Measurements from ENCODE around the gene MAZ. TPM values are rescaled to one million over a fixed set of nuclear protein-coding genes. Genes with fewer than 3 reads are reported as not detected.

MAZ gene
- total and polyA plus RNA-seq, 2 of the 13 experiments (the other 11 are each of a cell fraction or from before 2014, with no cell fraction given), result 203 to 277 TPM

GRCh38 chr16:29807426-29808218 is 1.3 kb downstream of the MAZ start (continued):
- TF ChIP-seq PAWR (CRISPR knock-in tag; IDR thresholded peaks at IDR 0.05; ENCODE audit: borderline replicate concordance) (peak; percentile 89; the same call in 1 of the 2 replicates), NCOA1 (CRISPR knock-in tag; IDR thresholded peaks at IDR 0.05) (0 out of 2 replicates have a peak, but pooled peaks have one; percentile 72), ZNF317 (CRISPR knock-in tag; IDR thresholded peaks at IDR 0.05) (peak; percentile 88), HNRNPUL1 (IDR thresholded peaks at IDR 0.05; ENCODE audit: low read depth, low read length) (no peak), CAMTA2 (CRISPR knock-in tag; IDR thresholded peaks at IDR 0.05; ENCODE audit: borderline replicate concordance) (peak; percentile 99), EED (CRISPR knock-in tag; IDR thresholded peaks at IDR 0.05) (peak; percentile 96; the same call in 1 of the 2 replicates), ZNF790 (CRISPR knock-in tag; IDR thresholded peaks at IDR 0.05; ENCODE audit: borderline replicate concordance) (peak; percentile 98; the same call in 1 of the 2 replicates), HOXA9 (CRISPR knock-in tag; IDR thresholded peaks at IDR 0.05; ENCODE audit: borderline replicate concordance) (peak; percentile 99), RARG (CRISPR knock-in tag; IDR thresholded peaks at IDR 0.05; ENCODE audit: low read depth) (no peak), TOPORS (CRISPR knock-in tag; IDR thresholded peaks at IDR 0.05) (no peak; the same call in 1 of the 2 replicates), ATF5 (CRISPR knock-in tag; IDR thresholded peaks at IDR 0.05; ENCODE audit: low read depth) (peak; percentile 98; the same call in 1 of the 2 replicates), SIN3A (IDR thresholded peaks at IDR 0.05; ENCODE audit: borderline replicate concordance, low read depth, low read length) (peak; percentile 55; the same call in 1 of the 2 replicates), XBP1 (CRISPR knock-in tag; IDR thresholded peaks at IDR 0.05) (peak; percentile 94; the same call in 1 of the 2 replicates), MLLT10 (CRISPR knock-in tag; IDR thresholded peaks at IDR 0.05) (no peak), HDAC2 (CRISPR knock-in tag; IDR thresholded peaks at IDR 0.05) (peak; percentile 78), FOSL2 (CRISPR knock-in tag; IDR thresholded peaks at IDR 0.05) (peak; percentile 65), RXRB (CRISPR knock-in tag; IDR thresholded peaks at IDR 0.05; ENCODE audit: borderline replicate concordance) (peak; percentile 36; the same call in 1 of the 2 replicates), CENPBD1 (CRISPR knock-in tag; IDR thresholded peaks at IDR 0.05; ENCODE audit: borderline replicate concordance, low read depth) (no peak; the same call in 1 of the 2 replicates)
- TF ChIP-seq, protein P1, sequence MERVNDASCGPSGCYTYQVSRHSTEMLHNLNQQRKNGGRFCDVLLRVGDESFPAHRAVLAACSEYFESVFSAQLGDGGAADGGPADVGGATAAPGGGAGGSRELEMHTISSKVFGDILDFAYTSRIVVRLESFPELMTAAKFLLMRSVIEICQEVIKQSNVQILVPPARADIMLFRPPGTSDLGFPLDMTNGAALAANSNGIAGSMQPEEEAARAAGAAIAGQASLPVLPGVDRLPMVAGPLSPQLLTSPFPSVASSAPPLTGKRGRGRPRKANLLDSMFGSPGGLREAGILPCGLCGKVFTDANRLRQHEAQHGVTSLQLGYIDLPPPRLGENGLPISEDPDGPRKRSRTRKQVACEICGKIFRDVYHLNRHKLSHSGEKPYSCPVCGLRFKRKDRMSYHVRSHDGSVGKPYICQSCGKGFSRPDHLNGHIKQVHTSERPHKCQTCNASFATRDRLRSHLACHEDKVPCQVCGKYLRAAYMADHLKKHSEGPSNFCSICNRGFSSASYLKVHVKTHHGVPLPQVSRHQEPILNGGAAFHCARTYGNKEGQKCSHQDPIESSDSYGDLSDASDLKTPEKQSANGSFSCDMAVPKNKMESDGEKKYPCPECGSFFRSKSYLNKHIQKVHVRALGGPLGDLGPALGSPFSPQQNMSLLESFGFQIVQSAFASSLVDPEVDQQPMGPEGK (CRISPR knock-in tag; IDR thresholded peaks at IDR 0.05), result peak; percentile 75
- TF ChIP-seq, protein P2, sequence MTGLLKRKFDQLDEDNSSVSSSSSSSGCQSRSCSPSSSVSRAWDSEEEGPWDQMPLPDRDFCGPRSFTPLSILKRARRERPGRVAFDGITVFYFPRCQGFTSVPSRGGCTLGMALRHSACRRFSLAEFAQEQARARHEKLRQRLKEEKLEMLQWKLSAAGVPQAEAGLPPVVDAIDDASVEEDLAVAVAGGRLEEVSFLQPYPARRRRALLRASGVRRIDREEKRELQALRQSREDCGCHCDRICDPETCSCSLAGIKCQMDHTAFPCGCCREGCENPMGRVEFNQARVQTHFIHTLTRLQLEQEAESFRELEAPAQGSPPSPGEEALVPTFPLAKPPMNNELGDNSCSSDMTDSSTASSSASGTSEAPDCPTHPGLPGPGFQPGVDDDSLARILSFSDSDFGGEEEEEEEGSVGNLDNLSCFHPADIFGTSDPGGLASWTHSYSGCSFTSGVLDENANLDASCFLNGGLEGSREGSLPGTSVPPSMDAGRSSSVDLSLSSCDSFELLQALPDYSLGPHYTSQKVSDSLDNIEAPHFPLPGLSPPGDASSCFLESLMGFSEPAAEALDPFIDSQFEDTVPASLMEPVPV (CRISPR knock-in tag; IDR thresholded peaks at IDR 0.05), result peak; percentile 98
- TF ChIP-seq, protein P3, sequence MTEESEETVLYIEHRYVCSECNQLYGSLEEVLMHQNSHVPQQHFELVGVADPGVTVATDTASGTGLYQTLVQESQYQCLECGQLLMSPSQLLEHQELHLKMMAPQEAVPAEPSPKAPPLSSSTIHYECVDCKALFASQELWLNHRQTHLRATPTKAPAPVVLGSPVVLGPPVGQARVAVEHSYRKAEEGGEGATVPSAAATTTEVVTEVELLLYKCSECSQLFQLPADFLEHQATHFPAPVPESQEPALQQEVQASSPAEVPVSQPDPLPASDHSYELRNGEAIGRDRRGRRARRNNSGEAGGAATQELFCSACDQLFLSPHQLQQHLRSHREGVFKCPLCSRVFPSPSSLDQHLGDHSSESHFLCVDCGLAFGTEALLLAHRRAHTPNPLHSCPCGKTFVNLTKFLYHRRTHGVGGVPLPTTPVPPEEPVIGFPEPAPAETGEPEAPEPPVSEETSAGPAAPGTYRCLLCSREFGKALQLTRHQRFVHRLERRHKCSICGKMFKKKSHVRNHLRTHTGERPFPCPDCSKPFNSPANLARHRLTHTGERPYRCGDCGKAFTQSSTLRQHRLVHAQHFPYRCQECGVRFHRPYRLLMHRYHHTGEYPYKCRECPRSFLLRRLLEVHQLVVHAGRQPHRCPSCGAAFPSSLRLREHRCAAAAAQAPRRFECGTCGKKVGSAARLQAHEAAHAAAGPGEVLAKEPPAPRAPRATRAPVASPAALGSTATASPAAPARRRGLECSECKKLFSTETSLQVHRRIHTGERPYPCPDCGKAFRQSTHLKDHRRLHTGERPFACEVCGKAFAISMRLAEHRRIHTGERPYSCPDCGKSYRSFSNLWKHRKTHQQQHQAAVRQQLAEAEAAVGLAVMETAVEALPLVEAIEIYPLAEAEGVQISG (CRISPR knock-in tag; IDR thresholded peaks at IDR 0.05), result peak; percentile 94

Data from HepG2 (cell line).